AML-193 (cell line): Measurements from ENCODE around the gene P2RX2.

ENCODE experiments used
- DNase-seq, 2 experiments: peaks; one replicate each; lab custom pipeline; 2025; lab: John Stamatoyannopoulos, UW

P2RX2 gene

DNA sequence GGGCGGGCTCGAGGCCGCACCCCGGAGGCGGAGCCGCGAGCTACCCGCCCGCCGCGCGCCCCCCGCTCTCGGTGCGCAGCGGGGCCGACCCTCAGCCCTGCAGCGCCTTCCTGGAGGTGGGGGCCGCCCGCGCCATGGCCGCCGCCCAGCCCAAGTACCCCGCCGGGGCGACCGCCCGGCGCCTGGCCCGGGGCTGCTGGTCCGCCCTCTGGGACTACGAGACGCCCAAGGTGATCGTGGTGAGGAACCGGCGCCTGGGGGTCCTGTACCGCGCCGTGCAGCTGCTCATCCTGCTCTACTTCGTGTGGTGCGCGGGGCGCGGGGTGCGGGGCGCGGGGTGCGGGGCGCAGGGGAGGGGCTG is at the start of gene P2RX2:
P2RX2 (plus strand) TSS at position 94 of the 361 bp plus-strand sequence; CDS start at position 135, 41 bp downstream.
- DNase-seq: no peak

GRCh38 chr12:132568826-132569480 is 49.6 kb upstream of the P2RX2 start:
- DNase-seq: no peak

DNA sequence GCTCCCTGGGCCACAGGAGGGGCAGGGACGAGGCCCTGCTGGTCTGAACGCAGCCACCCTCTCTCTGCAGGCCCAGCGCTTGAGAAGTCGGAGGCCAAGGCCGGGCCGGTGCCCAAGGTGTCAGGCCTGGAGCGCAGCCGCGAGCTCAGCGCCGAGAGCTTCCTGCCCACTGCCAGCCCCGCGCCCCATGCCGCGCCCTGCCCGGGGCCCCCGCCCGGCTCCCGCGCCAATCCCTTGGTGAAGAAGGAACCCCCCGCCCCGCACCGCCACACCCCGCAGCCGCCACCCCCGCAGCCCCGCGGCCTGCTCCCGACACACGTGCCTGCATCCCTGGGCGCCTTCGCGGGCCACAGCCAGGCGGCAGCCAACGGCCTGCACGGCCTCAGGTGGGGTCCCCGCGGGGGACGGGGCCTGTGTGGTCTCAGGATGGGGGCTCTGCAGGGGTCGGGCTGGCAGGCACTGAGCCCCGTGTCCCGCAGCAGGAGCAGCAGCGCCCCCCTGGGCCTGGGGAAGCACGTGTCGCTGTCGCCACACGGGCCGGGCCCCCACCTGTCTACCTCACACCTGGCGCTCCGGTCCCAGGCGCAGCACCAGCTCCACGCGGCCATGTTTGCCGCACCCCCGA is 48.6 kb upstream of the P2RX2 start:
- DNase-seq: no peak

DNA sequence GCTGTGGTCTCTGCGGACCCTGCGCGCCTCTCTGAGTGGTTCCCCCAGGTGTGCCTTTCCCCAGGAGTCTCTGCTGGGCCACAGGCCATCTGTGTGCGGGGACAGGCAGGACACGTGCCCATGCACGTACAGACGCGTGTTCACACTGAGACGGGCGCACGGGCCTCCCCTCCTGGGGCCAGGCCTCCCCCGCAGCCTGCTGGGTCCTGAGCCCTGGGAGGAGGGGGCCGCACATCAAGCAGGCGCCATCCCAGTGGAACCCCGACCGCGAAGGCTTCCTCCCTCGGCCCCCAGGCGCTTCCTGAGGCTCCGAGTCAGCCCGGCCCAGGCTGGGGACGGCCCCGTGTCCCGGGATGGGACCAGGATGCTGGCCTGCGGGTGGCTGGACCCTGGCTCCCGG is 47.9 kb upstream of the P2RX2 start:
- DNase-seq: no peak

DNA sequence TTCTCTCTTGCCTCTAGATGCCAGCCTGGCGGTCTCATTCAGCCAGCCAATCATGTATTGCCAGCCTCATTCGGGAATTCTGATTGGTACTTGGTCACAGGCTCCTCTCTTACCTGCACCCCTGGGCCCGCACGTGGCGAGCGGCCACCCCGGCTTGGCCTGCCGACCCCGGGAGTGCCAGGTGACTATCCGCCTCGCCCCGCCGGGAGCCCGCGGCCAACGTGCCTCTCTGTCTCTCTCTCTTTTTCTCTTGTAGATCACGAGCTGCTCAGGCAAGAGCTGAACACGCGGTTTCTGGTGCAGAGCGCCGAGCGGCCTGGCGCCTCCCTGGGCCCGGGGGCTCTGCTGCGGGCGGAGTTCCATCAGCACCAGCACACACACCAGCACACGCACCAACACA is 47.5 kb upstream of the P2RX2 start:
- no peak for DNase-seq

- DNase-seq: no peak
Observed at GRCh38 chr12:132571598-132571997, 47.0 kb upstream of the P2RX2 start.

- DNase-seq: no peak
Observed at GRCh38 chr12:132572106-132572505, 46.5 kb upstream of the P2RX2 start.

- no peak for DNase-seq
Observed at GRCh38 chr12:132572801-132573760, 45.5 kb upstream of the P2RX2 start.

GRCh38 chr12:132574271-132574996 is 44.1 kb upstream of the P2RX2 start:
- DNase-seq: no peak

DNA sequence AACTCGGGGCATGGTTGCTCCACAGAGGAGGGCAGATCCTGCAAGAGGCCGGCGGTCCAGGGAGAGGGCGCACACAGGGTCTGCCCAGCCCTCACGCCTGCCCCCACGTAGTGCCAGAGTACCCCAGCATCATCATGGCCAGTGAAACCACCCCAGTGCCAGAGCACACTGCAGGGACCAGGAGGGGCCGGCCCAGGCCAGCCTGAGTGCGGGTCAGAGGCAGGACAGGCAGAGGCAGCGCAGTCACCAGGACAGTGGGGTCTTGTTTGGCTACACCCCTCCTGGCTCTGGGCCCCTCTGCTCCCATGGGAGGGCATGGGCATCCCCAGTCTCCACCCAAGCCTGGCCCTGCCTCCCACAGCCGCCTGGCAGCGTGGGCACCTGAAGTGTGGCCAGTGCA is 42.9 kb upstream of the P2RX2 start:
- DNase-seq: no peak

DNA sequence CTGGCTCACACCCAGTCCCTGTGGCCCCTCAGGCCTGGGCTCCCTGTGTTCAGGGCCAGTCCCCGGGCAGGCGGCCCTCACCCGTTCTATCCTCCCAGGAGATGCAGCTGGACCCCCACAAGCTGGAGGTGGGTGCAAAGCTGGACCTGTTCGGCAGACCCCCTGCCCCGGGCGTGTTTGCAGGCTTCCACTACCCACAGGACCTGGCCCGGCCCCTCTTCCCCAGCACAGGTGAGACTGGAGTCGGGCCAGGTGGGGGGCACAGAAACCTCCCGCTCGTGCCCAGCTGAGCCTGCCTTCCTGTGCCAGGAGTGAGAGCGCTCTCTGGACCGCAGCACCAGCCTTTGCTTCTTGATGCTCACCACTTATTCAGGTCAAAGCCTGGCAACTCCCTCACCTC is 41.9 kb upstream of the P2RX2 start:
- DNase-seq: no peak

GRCh38 chr12:132577191-132577920 is 41.2 kb upstream of the P2RX2 start:
- no peak for DNase-seq

GRCh38 chr12:132578118-132578517 is 40.5 kb upstream of the P2RX2 start:
- no peak for DNase-seq

DNA sequence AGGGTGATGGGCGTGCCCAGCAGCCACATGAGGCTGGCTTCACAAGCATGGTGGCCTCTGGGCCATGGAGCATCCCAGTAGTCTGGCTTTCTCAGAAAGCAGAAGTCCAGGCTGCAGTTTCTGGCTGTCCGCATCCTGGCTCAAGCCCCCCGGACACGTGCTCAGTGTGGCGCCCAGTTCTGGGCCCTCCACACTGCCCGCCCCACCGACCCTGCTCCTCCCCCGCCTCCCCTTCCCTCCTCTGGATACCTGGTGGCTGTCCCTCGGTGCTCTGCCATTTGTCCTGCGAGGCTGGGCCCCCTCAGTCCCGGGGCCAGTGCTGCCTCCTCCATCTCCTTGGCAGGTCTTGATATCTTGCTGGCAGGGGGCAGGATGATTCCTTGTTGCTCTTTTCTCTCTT is 39.8 kb upstream of the P2RX2 start:
- no peak for DNase-seq

DNA sequence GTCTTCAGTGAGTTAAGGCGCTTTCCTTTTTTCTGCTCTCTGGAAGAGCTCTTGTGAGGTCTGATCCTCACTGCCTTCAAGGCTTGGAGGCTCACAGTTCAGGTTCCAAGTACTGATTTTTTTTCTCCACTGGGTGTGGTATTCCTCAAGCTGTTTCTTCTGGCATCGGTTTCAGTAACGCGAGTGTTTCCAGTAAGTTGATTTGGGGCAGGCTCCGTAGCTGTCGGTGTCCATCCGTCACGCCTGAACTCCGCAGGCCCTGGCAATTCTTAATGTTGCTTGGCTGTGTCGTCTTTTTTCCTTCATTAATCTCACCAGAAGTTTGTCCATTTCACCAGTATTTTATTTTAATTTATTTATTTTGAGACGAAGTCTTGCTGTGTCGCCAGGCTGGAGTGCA is 38.8 kb upstream of the P2RX2 start:
- DNase-seq: no peak

DNA sequence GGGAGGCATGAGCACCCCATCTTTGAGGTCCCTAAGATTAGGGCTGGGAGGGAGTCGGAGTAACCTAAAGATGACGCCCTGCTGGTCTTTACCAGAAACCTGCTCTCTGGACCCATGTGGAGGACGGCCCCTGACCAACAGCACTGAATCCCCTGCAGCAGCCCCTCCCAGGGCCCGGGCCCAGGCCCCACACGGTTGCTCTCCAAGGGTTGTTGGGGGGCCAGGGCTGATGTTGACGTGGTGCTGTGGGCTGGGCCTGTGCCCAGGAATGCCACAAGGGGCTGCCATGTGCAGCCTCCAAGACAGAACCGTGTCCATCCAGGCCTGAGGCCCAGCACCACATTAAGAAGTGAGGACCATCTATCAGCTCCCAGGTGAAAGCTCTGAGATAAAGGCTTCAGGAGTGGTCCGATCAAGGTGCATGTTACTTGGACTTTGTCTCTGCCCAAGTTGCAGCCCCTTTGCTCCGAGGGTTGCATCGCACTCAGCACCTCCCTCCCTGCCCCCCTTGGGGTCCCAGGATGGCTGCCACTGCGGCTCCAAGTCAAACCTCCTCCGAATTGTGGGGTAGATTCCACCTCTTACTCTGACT is 37.8 kb upstream of the P2RX2 start:
- no peak for DNase-seq

DNA sequence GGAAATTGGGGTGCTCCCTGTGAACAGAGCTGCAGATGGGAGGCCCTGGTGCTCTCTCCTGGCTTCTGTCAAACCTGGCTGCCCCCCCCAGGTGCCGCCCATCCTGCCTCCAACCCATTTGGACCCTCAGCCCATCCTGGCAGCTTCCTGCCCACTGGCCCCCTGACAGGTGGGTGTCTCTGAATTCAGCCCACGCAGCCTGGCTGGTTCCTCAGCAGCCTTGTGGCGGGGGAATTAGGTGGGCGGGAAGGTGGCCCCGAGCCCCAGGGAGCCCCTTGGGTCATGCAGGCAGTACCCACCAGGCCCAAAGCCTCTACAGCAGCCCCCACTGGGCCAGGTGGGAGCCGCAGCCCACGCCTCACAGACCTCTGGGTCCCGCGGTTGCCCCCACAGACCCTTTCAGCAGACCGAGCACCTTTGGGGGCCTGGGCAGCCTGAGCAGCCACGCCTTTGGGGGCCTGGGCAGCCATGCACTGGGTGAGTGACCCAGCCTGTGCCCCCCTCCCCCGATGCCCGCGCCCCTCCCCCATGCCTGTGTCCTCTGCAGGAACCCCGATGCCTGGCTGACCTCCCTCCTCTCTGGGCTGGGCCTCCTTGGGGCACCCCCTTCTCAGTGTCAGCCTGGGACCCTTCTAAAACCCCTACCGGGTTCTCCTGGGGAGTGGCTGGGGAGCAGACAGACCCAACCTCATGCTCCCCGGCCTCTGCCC is 37.1 kb upstream of the P2RX2 start:
- DNase-seq: no peak

GRCh38 chr12:132582058-132582420 is 36.5 kb upstream of the P2RX2 start:
- no peak for DNase-seq

GRCh38 chr12:132582582-132583410 is 35.8 kb upstream of the P2RX2 start:
- DNase-seq: no peak

DNA sequence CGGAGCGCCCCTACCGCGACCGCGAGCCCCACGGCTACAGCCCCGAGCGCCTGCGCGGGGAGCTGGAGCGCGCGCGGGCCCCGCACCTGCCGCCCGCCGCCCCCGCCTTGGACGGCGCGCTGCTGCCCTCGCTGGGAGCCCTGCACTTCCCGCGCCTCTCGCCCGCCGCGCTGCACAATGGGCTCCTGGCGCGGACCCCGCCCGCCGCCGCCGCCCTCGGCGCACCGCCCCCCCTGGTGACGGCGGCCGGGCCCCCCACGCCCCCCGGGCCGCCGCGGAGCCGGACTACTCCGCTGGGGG is 35.2 kb upstream of the P2RX2 start:
- DNase-seq: no peak
